ENCODE measurements around the gene COL11A2.
"Not testable (repeated sequence)": the region's sequence is repeated elsewhere in the genome, so short reads cannot be mapped to it uniquely, and the experiment has no call there.

Gene COL11A2

GRCh38 chr6:33150560-33150959 is 41.7 kb downstream of the COL11A2 start:
- DNase-seq = not testable (repeated sequence)

GRCh38 chr6:33147807-33148666 is 44.2 kb downstream of the COL11A2 start:
- DNase-seq = no peak

- no peak for DNase-seq
Measured at GRCh38 chr6:33144373-33144772, 47.9 kb downstream of the COL11A2 start.

- DNase-seq = no peak
Measured at GRCh38 chr6:33143113-33143770, 49.0 kb downstream of the COL11A2 start.

GRCh38 chr6:33142501-33143070 is 49.7 kb downstream of the COL11A2 start:
- DNase-seq = no peak

GRCh38 chr6:33140556-33140955 is 51.7 kb downstream of the COL11A2 start:
- DNase-seq = no peak

- no peak for DNase-seq
Measured at GRCh38 chr6:33139596-33140206, 52.6 kb downstream of the COL11A2 start.

GRCh38 chr6:33136310-33136900 is 55.9 kb downstream of the COL11A2 start:
- DNase-seq = no peak

GRCh38 chr6:33132081-33132524 is 60.2 kb downstream of the COL11A2 start:
- DNase-seq = no peak

- no peak for DNase-seq
Measured at GRCh38 chr6:33128318-33128717, 63.9 kb downstream of the COL11A2 start.

GRCh38 chr6:33126101-33126714 is 66.1 kb downstream of the COL11A2 start:
- peak; percentile 67 for DNase-seq

GRCh38 chr6:33124947-33125346 is 67.3 kb downstream of the COL11A2 start:
- no peak for DNase-seq

- no peak for DNase-seq
Measured at GRCh38 chr6:33124525-33124901, 67.8 kb downstream of the COL11A2 start.

- DNase-seq = no peak
Measured at GRCh38 chr6:33123732-33124524, 68.3 kb downstream of the COL11A2 start.

- no peak for DNase-seq
Measured at GRCh38 chr6:33123181-33123580, 69.1 kb downstream of the COL11A2 start.

- no peak for DNase-seq
Measured at GRCh38 chr6:33120001-33120400, 72.3 kb downstream of the COL11A2 start.

- DNase-seq = no peak
Measured at GRCh38 chr6:33118525-33119123, 73.6 kb downstream of the COL11A2 start.

GRCh38 chr6:33117811-33118277 is 74.4 kb downstream of the COL11A2 start:
- no peak for DNase-seq

GRCh38 chr6:33116841-33117711 is 75.2 kb downstream of the COL11A2 start:
- peak; percentile 21 for DNase-seq

GRCh38 chr6:33116417-33116816 is 75.8 kb downstream of the COL11A2 start:
- no peak for DNase-seq

All from activated CD8-positive, alpha-beta memory T cell treated with anti-CD3 and anti-CD28 coated beads, Interleukin-2, amount 50 U/mL, for 4 hours (primary cell).